NCI-H526 treated with DMSO at 0.1 percent for 48 hours (cell line): Measurements from ENCODE around the gene MSI2.

Experiments
- DNase-seq: peaks from one replicate; lab custom pipeline; 2025; lab: John Stamatoyannopoulos, UW

Gene MSI2

DNA sequence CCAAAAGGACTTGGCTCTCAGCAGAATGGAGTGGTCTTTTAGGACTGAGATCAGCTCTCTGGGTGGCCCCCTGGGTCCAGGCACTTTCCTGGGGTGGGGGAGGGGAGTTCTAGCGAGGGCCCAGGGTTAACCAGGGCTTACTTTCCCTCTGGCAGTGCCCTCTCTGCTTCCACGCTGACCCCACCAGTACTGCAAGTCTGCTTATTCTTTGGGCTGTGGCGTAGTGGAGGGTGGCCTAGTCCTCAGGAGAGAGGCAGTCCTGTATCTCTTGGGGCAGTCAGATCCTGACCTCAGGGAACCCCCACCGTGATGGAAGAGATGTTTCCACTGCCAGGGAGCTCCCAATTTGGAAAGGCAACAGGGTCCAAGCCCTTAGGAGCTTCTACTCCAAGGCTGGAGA is 409.4 kb downstream of the MSI2 start:
- DNase-seq: no peak

DNA sequence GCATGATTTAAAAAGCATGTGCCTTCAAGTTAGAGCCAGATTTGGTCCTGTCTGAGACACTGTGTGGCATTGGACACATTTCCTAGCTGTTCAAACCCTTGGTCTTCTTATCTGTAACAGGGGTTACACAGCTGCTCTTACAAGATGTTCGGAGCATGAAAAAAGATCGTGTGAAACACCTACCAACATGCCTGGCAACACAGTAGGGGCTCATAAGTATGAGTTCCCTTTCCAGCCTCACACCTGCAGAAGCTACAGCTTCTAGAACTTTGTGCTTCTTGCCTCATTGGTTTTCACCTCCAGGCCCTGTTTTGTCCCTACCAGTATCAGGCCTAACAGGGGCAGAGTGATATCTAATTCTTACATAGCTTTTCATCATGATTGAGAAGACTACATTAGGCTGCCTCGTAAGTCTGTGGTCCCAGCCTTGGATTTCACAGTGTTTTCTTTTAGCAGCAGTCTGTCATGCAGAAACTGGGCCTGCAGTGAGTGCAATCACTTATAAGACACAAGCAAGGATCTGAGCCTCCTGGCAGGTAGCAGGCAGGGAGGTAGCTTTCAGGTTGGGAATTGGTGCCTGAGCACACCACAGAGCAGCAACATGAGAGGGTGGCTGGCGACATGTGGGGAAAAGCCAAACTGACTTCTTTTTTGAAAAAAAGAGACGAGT is 410.0 kb downstream of the MSI2 start:
- no peak for DNase-seq

DNA sequence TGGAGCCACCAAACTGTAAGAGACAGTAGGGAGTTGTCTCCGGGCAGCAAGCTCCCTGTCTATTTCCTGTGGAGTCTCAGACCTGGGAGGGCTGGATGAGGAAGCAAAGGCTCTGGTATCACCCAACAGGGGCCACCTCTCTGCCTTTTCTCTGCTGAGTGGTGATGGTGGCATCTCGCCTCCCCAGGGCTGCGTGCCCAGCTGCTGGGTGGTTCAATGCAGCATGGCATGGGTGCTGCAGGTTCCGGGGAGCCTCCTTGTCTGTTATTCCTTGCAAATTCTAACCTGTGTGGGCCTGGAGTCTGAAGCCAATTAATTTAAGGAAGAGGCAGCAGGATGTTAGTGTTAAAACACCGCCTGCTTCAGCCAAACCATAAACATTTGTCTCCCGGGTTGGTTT is 410.6 kb downstream of the MSI2 start:
- DNase-seq: no peak

GRCh38 chr17:57667461-57667923 is 411.2 kb downstream of the MSI2 start:
- no peak for DNase-seq

- no peak for DNase-seq
These were observed 412.0 kb downstream of the MSI2 start for GRCh38 chr17:57668332-57668731.

DNA sequence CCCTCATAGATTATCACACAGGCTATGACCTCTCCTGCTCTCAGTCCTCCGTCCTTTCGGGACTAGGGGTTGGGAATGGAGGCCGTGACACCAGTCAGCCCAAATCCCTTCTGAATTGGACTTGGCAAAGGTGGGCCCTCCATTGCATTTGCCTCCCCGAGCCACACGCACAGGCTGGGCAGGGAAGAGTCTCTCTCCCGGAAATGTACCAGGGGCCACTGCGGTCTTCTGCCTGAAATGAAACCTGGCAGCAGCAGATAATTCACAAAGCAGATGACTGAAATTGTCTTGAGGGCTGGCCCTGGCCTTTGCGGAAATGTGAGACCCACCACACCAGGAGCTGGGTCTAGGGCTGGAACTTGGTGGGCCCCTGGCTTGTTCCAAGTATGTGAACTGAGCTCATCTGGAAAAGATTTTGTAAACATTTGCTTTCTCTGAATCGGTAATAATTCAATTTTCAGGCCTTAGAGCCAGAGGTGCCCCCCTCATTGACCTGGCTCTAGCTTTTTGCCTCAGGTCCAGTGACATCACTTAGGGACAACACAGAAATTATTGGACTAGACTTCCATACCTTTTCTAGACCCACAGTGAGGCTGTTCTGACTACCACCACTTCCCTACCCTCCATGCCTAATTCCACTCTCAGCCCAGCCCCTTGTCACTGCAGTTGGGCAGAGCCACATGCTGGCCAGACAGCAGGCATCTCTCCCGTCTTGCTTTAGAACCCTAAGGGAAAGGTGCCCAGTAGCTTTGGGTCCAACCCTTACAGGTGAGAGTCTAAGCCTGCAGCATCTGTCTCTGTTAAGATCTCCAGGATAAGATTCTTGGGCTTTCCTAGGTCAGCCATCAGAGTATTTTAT is 413.6 kb downstream of the MSI2 start:
- no peak for DNase-seq

- no peak for DNase-seq
These were observed 414.6 kb downstream of the MSI2 start for GRCh38 chr17:57670769-57671569.

- DNase-seq: peak; percentile 83
These were observed 415.6 kb downstream of the MSI2 start for GRCh38 chr17:57671667-57672632.

DNA sequence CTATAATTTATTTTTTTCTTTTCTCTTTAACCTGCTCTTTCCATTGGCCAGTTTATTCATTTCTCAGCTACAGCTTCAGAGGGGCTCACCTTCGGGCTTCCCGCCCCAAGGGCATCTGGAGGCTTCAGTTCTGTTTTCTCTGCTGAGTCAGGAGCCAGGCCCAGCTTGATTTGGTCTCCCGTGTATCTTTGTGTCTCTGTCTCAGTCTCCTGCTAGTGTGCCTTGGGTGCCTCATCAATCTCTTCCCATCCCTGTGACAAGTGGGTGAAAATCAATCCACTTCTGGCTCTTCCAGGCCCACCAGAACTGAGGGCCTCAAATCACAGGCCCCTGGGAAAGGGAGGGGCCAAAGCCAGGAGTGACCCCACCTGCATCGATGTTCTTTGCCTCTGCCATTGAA is 416.6 kb downstream of the MSI2 start:
- DNase-seq: peak; percentile 43

GRCh38 chr17:57674894-57675293 is 418.6 kb downstream of the MSI2 start:
- no peak for DNase-seq

DNA sequence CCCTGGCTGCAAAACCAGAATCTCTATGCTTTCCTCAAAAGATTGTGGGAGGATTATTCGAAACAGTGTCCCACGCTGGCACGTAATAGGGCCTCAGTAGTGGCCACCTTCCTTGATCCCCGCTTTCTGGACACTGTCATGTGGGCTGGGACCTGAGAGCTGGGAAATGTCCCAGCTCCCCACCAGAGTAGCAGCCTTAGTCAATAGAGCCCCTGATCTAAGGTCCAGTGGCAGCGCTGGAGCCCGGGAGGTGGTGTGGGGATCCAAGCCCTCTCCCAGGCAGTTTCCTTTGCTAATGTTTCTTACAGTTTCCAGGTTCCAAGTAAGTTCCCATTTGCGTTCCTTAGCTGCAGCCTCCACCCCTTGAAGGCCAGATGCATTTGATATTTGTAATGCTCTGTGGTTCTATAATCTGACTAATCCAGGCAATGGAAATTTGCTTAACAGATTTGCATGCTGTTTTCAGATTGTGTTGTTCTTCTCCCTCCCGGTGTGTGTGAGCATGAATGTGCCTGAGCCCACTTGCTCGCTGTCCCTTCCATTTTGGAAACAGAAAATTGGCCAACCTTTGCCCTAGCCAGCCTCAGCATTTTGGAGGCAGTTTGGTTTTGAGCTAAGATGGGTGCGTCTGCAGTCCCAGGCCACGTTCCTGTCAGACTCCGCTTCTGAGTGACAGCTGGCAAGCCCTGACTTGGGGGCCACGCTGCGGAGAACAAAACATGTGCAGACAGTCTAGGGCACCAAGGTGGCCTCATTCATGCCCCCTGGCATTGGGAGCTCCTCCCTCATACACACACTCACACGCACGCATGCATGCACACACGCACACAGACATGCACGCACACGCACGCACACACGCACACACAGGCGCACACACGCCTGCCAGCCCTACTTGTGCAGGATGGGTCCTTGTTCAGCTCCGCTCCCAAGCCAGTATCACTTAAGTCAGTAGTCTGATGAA is 419.4 kb downstream of the MSI2 start:
- DNase-seq: peak; percentile 91

DNA sequence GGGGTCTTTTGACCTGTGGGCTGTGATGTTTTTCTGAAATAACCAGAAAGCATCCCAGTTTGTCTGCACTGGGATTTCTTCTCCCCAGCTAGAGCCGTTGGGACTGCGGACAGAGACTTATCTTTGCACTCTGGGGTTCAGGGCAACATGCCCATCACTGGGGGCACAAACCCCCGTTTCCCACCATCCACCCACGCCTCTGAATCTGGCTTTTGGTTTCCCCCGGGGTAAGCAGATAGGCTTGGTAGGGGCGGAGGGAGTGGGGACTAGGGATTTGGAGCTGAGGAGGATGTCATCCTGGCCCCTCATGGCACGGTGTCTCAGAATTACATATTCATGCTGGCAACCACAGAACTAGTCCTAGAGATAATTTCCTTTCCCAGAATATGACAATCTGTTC is 420.2 kb downstream of the MSI2 start:
- DNase-seq: no peak

- no peak for DNase-seq
These were observed 421.0 kb downstream of the MSI2 start for GRCh38 chr17:57677301-57677700.

- no peak for DNase-seq
These were observed 421.5 kb downstream of the MSI2 start for GRCh38 chr17:57677858-57678257.

- DNase-seq: no peak
These were observed 422.1 kb downstream of the MSI2 start for GRCh38 chr17:57678393-57678792.

- no peak for DNase-seq
These were observed 423.0 kb downstream of the MSI2 start for GRCh38 chr17:57679356-57679755.

GRCh38 chr17:57679906-57680695 is 423.8 kb downstream of the MSI2 start:
- no peak for DNase-seq

- no peak for DNase-seq
These were observed 426.4 kb downstream of the MSI2 start for GRCh38 chr17:57682701-57683100.
